SHP77 treated with DMSO at 0.1 percent for 48 hours (cell line): ENCODE results near the gene CACNG4.

Experiments
- DNase-seq: peaks from one replicate; lab custom pipeline; 2025; lab: John Stamatoyannopoulos, UW

CACNG4 gene

GRCh38 chr17:66963909-66964771, at the start of gene CACNG4:
CACNG4 (plus strand) TSS chr17:66964707; CDS start chr17:66964912, 205 bp downstream.
- DNase-seq: no peak

GRCh38 chr17:66915204-66915611, 49.3 kb upstream of the CACNG4 start:
- no peak for DNase-seq

GRCh38 chr17:66915792-66916191, 48.7 kb upstream of the CACNG4 start:
- DNase-seq: no peak

GRCh38 chr17:66916946-66917345, 47.6 kb upstream of the CACNG4 start:
- no peak for DNase-seq

- DNase-seq: no peak
These were observed 45.6 kb upstream of the CACNG4 start for GRCh38 chr17:66918896-66919295.

GRCh38 chr17:66920435-66920834, 44.1 kb upstream of the CACNG4 start:
- DNase-seq: no peak

GRCh38 chr17:66920950-66921349, 43.6 kb upstream of the CACNG4 start:
- no peak for DNase-seq

- DNase-seq: no peak
These were observed 40.6 kb upstream of the CACNG4 start for GRCh38 chr17:66923886-66924285.

GRCh38 chr17:66925811-66926500, 38.6 kb upstream of the CACNG4 start:
- DNase-seq: no peak

- no peak for DNase-seq
These were observed 35.6 kb upstream of the CACNG4 start for GRCh38 chr17:66928949-66929348.

- DNase-seq: no peak
These were observed 34.9 kb upstream of the CACNG4 start for GRCh38 chr17:66929591-66929990.

- DNase-seq: no peak
These were observed 33.6 kb upstream of the CACNG4 start for GRCh38 chr17:66930933-66931332.

- DNase-seq: no peak
These were observed 32.2 kb upstream of the CACNG4 start for GRCh38 chr17:66932311-66932710.

- no peak for DNase-seq
These were observed 30.5 kb upstream of the CACNG4 start for GRCh38 chr17:66934040-66934439.

GRCh38 chr17:66935717-66936116, 28.8 kb upstream of the CACNG4 start:
- DNase-seq: no peak

- DNase-seq: no peak
These were observed 25.9 kb upstream of the CACNG4 start for GRCh38 chr17:66938656-66939055.

- no peak for DNase-seq
These were observed 24.9 kb upstream of the CACNG4 start for GRCh38 chr17:66939461-66940114.

GRCh38 chr17:66941249-66941648, 23.3 kb upstream of the CACNG4 start:
- no peak for DNase-seq

- DNase-seq: no peak
These were observed 22.6 kb upstream of the CACNG4 start for GRCh38 chr17:66941773-66942450.

- no peak for DNase-seq
These were observed 21.8 kb upstream of the CACNG4 start for GRCh38 chr17:66942451-66943264.

GRCh38 chr17:66943484-66943883, 21.0 kb upstream of the CACNG4 start:
- DNase-seq: no peak
